Spinal cord (tissue), 10 donors: Measurements from ENCODE around the gene DFFA. TPM values are rescaled to one million over a fixed set of nuclear protein-coding genes. Genes with fewer than 3 reads are reported as not detected.
A peak's percentile ranks its signal among the peaks of the same experiment; 100 is the strongest.

Source experiments
- DNase-seq, 6 donors: peaks; one replicate each; pipeline versions ENCODE4 v3.0.0 to v3.0.0-alpha.2; 2013 to 2015; ENCODE audit warnings: low spot score in 6 of 6, low read depth in 4 of 6
- H3K27ac ChIP-seq: one replicate; pipeline ENCODE4 v1.5.1; 2013; ENCODE audit warnings: low read depth, low read length, control low read depth
- H3K27me3 ChIP-seq: one replicate; pipeline ENCODE4 v1.6.1; 2013; ENCODE audit warnings: low read length; ENCODE audit not compliant: control insufficient read depth, insufficient read depth
- H3K36me3 ChIP-seq: one replicate; pipeline ENCODE4 v1.6.1; 2013; ENCODE audit warnings: low read length; ENCODE audit not compliant: control insufficient read depth, insufficient read depth
- H3K4me1 ChIP-seq: one replicate; pipeline ENCODE4 v1.6.1; 2013; ENCODE audit warnings: low read length; ENCODE audit not compliant: control insufficient read depth, insufficient read depth
- H3K4me3 ChIP-seq: one replicate; pipeline ENCODE4 v1.5.1; 2013; ENCODE audit warnings: low read depth, low read length, control low read depth
- H3K9me3 ChIP-seq: one replicate; pipeline ENCODE4 v1.6.1; 2013; ENCODE audit warnings: low read length; ENCODE audit not compliant: control insufficient read depth, insufficient read depth
- WGBS: methylation state at CpG from one replicate; pipeline ENCODE4 v1.1.5; 2013; ENCODE audit warnings: missing lambda C conversion rate; ENCODE audit not compliant: insufficient coverage; 5-methylcytosine and 5-hydroxymethylcytosine counted together
- long read RNA-seq, 4 donors: transcript quantifications; one replicate each; lab custom pipeline, GENCODE V29; 2026
- polyA plus RNA-seq, 2 donors: library from polyadenylated mRNA; unstranded; fragments of 120-200 nt; gene quantifications; one replicate each; pipeline ENCODE4 v1.2.1, GENCODE V29; 2013; ENCODE audit not compliant: insufficient read length in 2 of 2
- total RNA-seq, 2 donors: library from RNA; depleted of rRNA in 1 of 2; stranded (reverse); fragments of 120-200 nt in 1 of 2; fragments of >200 nt in 1 of 2; gene quantifications; one replicate each; pipeline versions ENCODE4 v1.2.3 to v1.2.4, GENCODE V29; 2013 to 2014
- donor health status: healthy.

Gene DFFA
- total RNA-seq = 10 to 100 TPM; 34.4 to 37.2 TPM
- 10 to 100 TPM; 33.9 to 39.5 TPM for polyA plus RNA-seq
- long read RNA-seq, donor 1, full-length matches to known transcripts = 10 of 10 reads
- long read RNA-seq, donor 1, partial matches to known transcripts = 0 of 10 reads
- long read RNA-seq, donor 1, other reads (novel, unspliced or antisense) = 0 of 10 reads
- long read RNA-seq, donor 2, full-length matches to known transcripts = 3 of 3 reads
- long read RNA-seq, donor 2, partial matches to known transcripts = 0 of 3 reads
- long read RNA-seq, donor 2, other reads (novel, unspliced or antisense) = 0 of 3 reads
- long read RNA-seq, donor 3, full-length matches to known transcripts = 8 of 8 reads
- long read RNA-seq, donor 3, partial matches to known transcripts = 0 of 8 reads
- long read RNA-seq, donor 3, other reads (novel, unspliced or antisense) = 0 of 8 reads
- long read RNA-seq, donor 4, full-length matches to known transcripts = 11 of 11 reads
- long read RNA-seq, donor 4, partial matches to known transcripts = 0 of 11 reads
- long read RNA-seq, donor 4, other reads (novel, unspliced or antisense) = 0 of 11 reads

GRCh38 chr1:10472220-10473144, at the start of gene DFFA:
DFFA (minus strand) TSS chr1:10472529; CDS start chr1:10472458, 71 bp downstream.
- H3K36me3 ChIP-seq = peaks cover 17% of the 10 kb centered on the region
- H3K27ac ChIP-seq = peak within 1 kb of the TSS; percentile 57
- 0% methylated on average over 49 of the region's 59 CpGs for WGBS
- H3K4me3 ChIP-seq = peak within 1 kb of the TSS; percentile 95
- peaks cover 29% of the 10 kb centered on the region for H3K4me1 ChIP-seq
- H3K9me3 ChIP-seq = no peaks in the 10 kb centered on the region
- no peaks in the 10 kb centered on the region for H3K27me3 ChIP-seq
- peak; percentile 89 to 99 (median 93) for DNase-seq

- H3K4me1 ChIP-seq = peaks cover 4% of the 10 kb centered on the region
- no peak overlapping the region for H3K4me3 ChIP-seq
- no peak overlapping the region for H3K27ac ChIP-seq
- H3K36me3 ChIP-seq = no peaks in the 10 kb centered on the region
- no peak for DNase-seq
- H3K9me3 ChIP-seq = no peaks in the 10 kb centered on the region
- 85% methylated on average over 4 of the region's 8 CpGs for WGBS
- H3K27me3 ChIP-seq = no peaks in the 10 kb centered on the region
Measured at GRCh38 chr1:10521537-10522157, 49.3 kb upstream of the DFFA start.

GRCh38 chr1:10520952-10521351, 48.6 kb upstream of the DFFA start:
- no CpG with 5 or more reads among the region's 1 CpG for WGBS
- DNase-seq = no peak
- Histone ChIP-seq H3K4me1 (peaks cover 4% of the 10 kb centered on the region), H3K27me3 (no peaks in the 10 kb centered on the region), H3K36me3 (no peaks in the 10 kb centered on the region), H3K9me3 (no peaks in the 10 kb centered on the region), H3K27ac (no peak overlapping the region), H3K4me3 (no peak overlapping the region)

GRCh38 chr1:10520497-10520896, 48.2 kb upstream of the DFFA start:
- Histone ChIP-seq H3K9me3 (no peaks in the 10 kb centered on the region), H3K27ac (no peak overlapping the region), H3K4me3 (no peak overlapping the region), H3K4me1 (peaks cover 4% of the 10 kb centered on the region), H3K36me3 (no peaks in the 10 kb centered on the region), H3K27me3 (no peaks in the 10 kb centered on the region)
- 100% methylated on average over 2 of the region's 6 CpGs for WGBS
- no peak for DNase-seq

- Histone ChIP-seq H3K4me1 (peaks cover 8% of the 10 kb centered on the region), H3K27me3 (no peaks in the 10 kb centered on the region), H3K36me3 (no peaks in the 10 kb centered on the region), H3K9me3 (no peaks in the 10 kb centered on the region), H3K27ac (no peak overlapping the region), H3K4me3 (no peak overlapping the region)
- 37% methylated on average over 2 of the region's 7 CpGs for WGBS
- peak in 2 of 6 donors; percentile 17 to 37 for DNase-seq
Measured at GRCh38 chr1:10519016-10519417, 46.7 kb upstream of the DFFA start.

GRCh38 chr1:10517677-10517982, 45.3 kb upstream of the DFFA start:
- H3K27me3 ChIP-seq = no peaks in the 10 kb centered on the region
- 100% methylated on average over 2 of the region's 2 CpGs for WGBS
- no peaks in the 10 kb centered on the region for H3K9me3 ChIP-seq
- no peak overlapping the region for H3K4me3 ChIP-seq
- H3K27ac ChIP-seq = no peak overlapping the region
- H3K4me1 ChIP-seq = peaks cover 8% of the 10 kb centered on the region
- H3K36me3 ChIP-seq = no peaks in the 10 kb centered on the region
- no peak for DNase-seq

- Histone ChIP-seq H3K4me1 (peaks cover 8% of the 10 kb centered on the region), H3K4me3 (no peak overlapping the region), H3K27me3 (no peaks in the 10 kb centered on the region), H3K9me3 (no peaks in the 10 kb centered on the region), H3K36me3 (no peaks in the 10 kb centered on the region), H3K27ac (no peak overlapping the region)
- WGBS = 67% methylated on average over 6 of the region's 8 CpGs
- peak in 1 of 6 donors; percentile 1 for DNase-seq
Measured at GRCh38 chr1:10516925-10517676, 44.8 kb upstream of the DFFA start.

GRCh38 chr1:10515976-10516750, 43.8 kb upstream of the DFFA start:
- Histone ChIP-seq H3K4me1 (peaks cover 8% of the 10 kb centered on the region), H3K27me3 (no peaks in the 10 kb centered on the region), H3K36me3 (no peaks in the 10 kb centered on the region), H3K4me3 (no peak overlapping the region), H3K27ac (no peak overlapping the region), H3K9me3 (no peaks in the 10 kb centered on the region)
- no peak for DNase-seq
- WGBS = 81% methylated on average over 5 of the region's 6 CpGs
